Testis (tissue), 3 donors: ENCODE data around the gene IKBIP. TPM values are rescaled to one million over a fixed set of nuclear protein-coding genes. Genes with fewer than 3 reads are reported as not detected.

Source experiments
- DNase-seq: peaks from one replicate; pipeline ENCODE4 v3.0.0-alpha.2; 2019
- H3K27ac ChIP-seq, 2 donors: fragments of 200-600 bp; sonication (generic); one replicate each; pipeline ENCODE4 v1.5.1; 2019
- H3K27me3 ChIP-seq: fragments of 200-600 bp; sonication (generic); one replicate; pipeline ENCODE4 v1.5.1; 2019
- H3K36me3 ChIP-seq: fragments of 200-600 bp; sonication (generic); one replicate; pipeline ENCODE4 v1.5.1; 2017; ENCODE audit warnings: low read depth; ENCODE audit errors: missing control alignments
- H3K4me1 ChIP-seq: fragments of 200-600 bp; sonication (generic); one replicate; pipeline ENCODE4 v1.5.1; 2019
- H3K4me3 ChIP-seq, 2 donors: fragments of 200-600 bp; sonication (generic); one replicate each; pipeline ENCODE4 v1.5.1; 2017 to 2019
- H3K9me3 ChIP-seq: fragments of 200-600 bp; sonication (generic); one replicate; pipeline ENCODE4 v1.5.1; 2017
- CTCF ChIP-seq, 3 experiments: fragments of 450-650 bp in 2 of 3; fragments of 200-600 bp in 1 of 3; sonication (generic) in 1 of 3; IDR thresholded peaks; one replicate each; pipeline ENCODE4 v1.5.1; 2016 to 2019; ENCODE audit warnings: antibody characterized with exemption in 3 of 3, mild to moderate bottlenecking in 2 of 3, moderate library complexity in 1 of 3
- POLR2A ChIP-seq: fragments of 450-650 bp; IDR thresholded peaks from one replicate; pipeline ENCODE4 v1.6.1; 2017; ENCODE audit warnings: antibody characterized with exemption, mild to moderate bottlenecking, moderate library complexity
- WGBS, 2 donors: methylation state at CpG; one replicate each; pipeline ENCODE4 v1.1.5; 2018; 5-methylcytosine and 5-hydroxymethylcytosine counted together
- intact Hi-C: fragments of 100-400 bp; cut with DNase I; formaldehyde crosslinking; loops from one replicate; pipeline ENCODE4 v1.15.1; 2023; ENCODE audit warnings: low total_unique reads
- polyA plus RNA-seq: library from polyadenylated mRNA; stranded (reverse); fragments of 350-450 nt; fragmentation: Illumina TruSeq; extraction: RNeasy Lipid Tissue Mini Kit (QIAGEN cat#74804); gene quantifications from one replicate; pipeline ENCODE4 v1.2.3, GENCODE V29; 2014; ENCODE audit warnings: low read depth, low replicate concordance; ENCODE audit not compliant: insufficient read depth
- total RNA-seq, 2 donors: library from RNA; depleted of rRNA; stranded (reverse); fragments of >200 nt; gene quantifications; one replicate each; pipeline ENCODE4 v1.2.3, GENCODE V29; 2016

Gene IKBIP
- total and polyA plus RNA-seq, 3 donors from 2014 or later: 3.7 to 7.7 (median 7.4) TPM

- no peak for TF ChIP-seq CTCF (IDR thresholded peaks at IDR 0.05)
- TF ChIP-seq POLR2A: no peak
- H3K27ac ChIP-seq: no peak overlapping the region
- no peak overlapping the region for H3K4me3 ChIP-seq
- H3K27me3 ChIP-seq: no peaks in the 10 kb centered on the region
- no peaks in the 10 kb centered on the region for H3K4me1 ChIP-seq
- intact Hi-C loops: no loop called here
- 85% methylated on average over 4 of the region's 4 CpGs for WGBS, 2 donors
- no peak for DNase-seq
- H3K36me3 ChIP-seq: no peaks in the 10 kb centered on the region
- no peaks in the 10 kb centered on the region for H3K9me3 ChIP-seq
Observed at GRCh38 chr12:98635657-98636323, 8.8 kb downstream of the IKBIP start.

DNA sequence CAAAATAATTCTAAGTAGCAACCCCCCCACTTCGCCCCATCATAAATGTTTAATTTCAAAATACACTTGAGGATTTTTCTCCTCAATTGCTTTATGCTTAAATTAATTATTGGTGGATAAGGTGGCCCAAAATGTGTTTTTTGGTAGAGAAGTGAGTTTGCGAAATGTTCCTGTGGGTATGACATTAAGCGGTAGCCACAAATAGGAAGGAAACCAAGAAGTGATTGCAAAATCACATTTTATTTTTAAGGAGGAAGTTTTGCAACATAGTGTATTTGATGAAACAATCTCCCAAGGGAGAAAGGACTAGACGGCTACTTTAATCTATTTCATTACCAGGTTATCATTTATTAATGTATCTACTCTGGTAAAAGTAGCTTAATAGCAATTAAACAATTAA lies 25.6 kb downstream of the IKBIP start:
- no peak for DNase-seq
- H3K4me1 ChIP-seq: no peaks in the 10 kb centered on the region
- no peak overlapping the region for H3K27ac ChIP-seq
- H3K36me3 ChIP-seq: no peaks in the 10 kb centered on the region
- 57 to 66% methylated on average over 4 of the region's 4 CpGs for WGBS, 2 donors
- intact Hi-C loops: no loop called here
- no peaks in the 10 kb centered on the region for H3K9me3 ChIP-seq
- TF ChIP-seq POLR2A (no peak), CTCF (IDR thresholded peaks at IDR 0.05) (no peak)
- no peak overlapping the region for H3K4me3 ChIP-seq
- no peaks in the 10 kb centered on the region for H3K27me3 ChIP-seq

- H3K4me1 ChIP-seq: no peaks in the 10 kb centered on the region
- no peaks in the 10 kb centered on the region for H3K36me3 ChIP-seq
- intact Hi-C loops: no loop called here
- DNase-seq: no peak
- no peak for TF ChIP-seq CTCF (IDR thresholded peaks at IDR 0.05)
- TF ChIP-seq POLR2A: no peak
- no peak overlapping the region for H3K27ac ChIP-seq
- 66 to 82% methylated on average over 5 of the region's 5 CpGs for WGBS, 2 donors
- no peaks in the 10 kb centered on the region for H3K9me3 ChIP-seq
- H3K27me3 ChIP-seq: no peaks in the 10 kb centered on the region
- no peak overlapping the region for H3K4me3 ChIP-seq
Observed at GRCh38 chr12:98612696-98613334, 31.8 kb downstream of the IKBIP start.

DNA sequence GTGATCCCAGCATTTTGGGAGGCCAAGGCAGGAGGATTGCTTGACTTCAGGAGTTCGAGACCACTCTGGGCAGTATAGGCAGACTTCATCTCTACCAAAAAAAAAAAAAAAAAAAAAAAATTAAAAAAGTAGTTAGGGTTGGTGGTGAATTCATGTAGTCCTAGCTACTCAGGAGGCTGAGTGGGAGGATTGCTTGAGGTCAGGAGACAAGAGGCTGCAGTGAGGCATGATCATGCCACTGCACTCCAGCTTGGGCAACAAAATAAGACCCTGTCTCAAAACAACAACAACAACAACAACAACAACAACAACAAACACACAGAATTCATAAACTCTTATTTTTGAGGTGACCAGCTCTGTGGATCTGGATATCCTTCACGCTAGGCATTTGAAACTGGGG lies 34.0 kb downstream of the IKBIP start:
- 95 to 97% methylated on average over 2 of the region's 2 CpGs for WGBS, 2 donors
- DNase-seq: no peak
- Histone ChIP-seq H3K4me1 (no peaks in the 10 kb centered on the region), H3K27ac (no peak overlapping the region), H3K27me3 (no peaks in the 10 kb centered on the region), H3K9me3 (no peaks in the 10 kb centered on the region), H3K4me3 (no peak overlapping the region), H3K36me3 (no peaks in the 10 kb centered on the region)
- TF ChIP-seq CTCF (IDR thresholded peaks at IDR 0.05) (no peak), POLR2A (no peak)
- intact Hi-C loops: no loop called here
